ENCODE results near the gene RIN1.
"Not testable (repeated sequence)": the region's sequence is repeated elsewhere in the genome, so short reads cannot be mapped to it uniquely, and the experiment has no call there.

Gene RIN1

DNA sequence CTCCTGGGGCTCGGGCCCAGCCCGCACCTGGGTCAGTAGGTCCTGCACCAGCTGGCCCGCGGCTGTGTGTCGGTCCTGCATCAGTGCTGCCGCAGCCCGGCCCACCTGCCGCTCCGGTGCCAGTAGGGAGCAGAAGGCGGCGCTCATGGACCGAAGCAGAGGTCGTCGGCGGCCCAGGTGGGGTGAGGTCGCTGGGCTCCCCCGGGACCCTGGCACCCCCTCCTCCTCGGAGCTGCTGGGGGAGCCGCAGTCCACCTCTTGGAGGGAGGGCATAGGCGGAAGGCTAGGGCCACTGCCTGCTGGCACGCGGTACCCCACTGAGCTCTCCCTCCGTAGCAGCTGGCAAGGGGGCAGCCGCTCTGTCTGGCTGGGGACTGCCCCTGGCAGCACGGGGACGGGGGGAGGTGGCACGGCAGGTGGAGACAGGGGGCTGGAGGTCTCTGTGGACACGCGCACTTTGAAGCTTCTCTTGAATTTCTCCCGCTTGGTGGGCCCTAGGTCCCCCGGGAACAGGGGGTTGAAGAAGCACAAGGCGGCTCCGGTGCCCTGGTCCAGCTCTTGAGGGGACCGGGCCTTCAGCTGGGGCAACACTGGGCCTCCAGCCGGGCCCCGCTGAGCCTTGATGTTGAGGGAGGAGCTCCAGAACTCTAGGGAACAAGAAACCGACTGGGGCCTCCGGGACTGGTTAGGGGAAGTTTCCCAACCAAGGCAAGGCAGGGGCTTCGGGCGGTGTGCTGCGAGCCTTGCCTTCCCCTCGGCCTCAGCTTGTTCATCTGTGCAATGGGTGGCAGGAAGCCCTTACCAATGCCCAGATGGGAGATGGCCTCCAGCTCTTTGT is 1.4 kb downstream of the RIN1 start:
- DNase-seq = no peak

DNA sequence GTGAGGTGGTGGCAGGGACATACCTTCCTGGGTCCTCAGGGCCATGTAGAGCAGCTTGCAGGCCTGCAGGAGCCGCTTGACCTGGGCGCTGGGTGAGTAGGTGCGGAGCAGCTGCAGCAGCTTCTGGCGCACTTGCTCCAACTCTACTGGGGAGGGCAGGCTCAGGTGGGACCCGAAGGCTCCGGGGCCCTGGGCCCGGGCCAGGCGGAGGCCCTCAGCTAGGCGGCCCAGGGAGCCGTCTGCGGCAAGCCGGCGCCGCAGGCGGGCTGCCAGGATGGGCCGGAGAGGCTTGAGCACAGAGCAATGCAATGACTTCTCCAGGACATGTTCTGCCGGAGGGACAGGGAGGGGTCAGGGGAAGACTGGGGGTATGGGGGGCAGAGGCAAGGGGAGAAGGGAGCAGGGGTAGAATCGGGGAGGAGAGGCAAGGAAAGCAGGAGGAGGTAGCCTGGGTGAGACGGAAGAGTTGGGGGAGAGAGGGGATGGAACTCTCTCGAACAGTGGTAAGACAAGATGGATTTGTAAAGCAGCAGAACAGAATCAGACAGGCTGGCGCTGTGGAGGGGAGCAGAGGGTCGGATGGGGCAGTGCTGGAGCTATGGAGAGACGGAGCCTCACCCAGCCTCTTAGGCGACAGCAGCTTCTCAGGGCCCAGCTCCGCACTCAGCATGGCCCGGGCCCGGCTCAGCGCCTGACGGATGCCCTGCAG is 2.2 kb downstream of the RIN1 start:
- DNase-seq = no peak

DNA sequence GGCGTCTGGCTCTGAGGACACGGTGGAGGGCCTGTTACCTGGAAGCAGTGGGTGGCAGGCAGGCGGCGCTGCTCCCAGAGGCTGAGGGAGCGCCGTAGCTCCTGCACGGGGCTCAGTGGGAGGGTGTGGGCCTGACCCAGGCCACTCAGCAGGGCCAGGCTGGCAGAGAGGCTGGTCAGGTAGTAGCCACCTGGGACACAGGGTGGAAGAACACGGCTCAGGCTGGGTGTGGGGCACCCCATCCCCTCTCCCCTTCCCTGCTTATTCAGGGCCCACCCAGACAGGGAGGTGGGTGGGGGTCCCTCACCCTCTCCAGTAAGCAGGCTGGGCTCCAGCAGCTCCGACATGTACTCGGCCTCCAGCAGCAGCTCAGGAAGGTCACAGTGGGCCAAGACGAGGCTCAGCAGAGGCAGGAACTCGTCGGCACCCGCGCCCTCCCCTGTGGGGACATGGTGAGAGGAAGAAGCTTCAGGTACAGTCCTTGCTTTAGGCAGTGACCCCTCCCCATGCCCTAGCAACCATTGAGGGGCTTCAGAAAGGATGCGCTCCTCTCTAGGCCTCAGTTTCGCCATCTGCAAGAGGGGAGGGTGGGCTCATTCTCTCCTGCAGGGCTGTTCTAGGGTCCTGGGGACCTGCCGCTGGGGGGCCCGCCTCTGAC is 2.9 kb downstream of the RIN1 start:
- no peak for DNase-seq

DNA sequence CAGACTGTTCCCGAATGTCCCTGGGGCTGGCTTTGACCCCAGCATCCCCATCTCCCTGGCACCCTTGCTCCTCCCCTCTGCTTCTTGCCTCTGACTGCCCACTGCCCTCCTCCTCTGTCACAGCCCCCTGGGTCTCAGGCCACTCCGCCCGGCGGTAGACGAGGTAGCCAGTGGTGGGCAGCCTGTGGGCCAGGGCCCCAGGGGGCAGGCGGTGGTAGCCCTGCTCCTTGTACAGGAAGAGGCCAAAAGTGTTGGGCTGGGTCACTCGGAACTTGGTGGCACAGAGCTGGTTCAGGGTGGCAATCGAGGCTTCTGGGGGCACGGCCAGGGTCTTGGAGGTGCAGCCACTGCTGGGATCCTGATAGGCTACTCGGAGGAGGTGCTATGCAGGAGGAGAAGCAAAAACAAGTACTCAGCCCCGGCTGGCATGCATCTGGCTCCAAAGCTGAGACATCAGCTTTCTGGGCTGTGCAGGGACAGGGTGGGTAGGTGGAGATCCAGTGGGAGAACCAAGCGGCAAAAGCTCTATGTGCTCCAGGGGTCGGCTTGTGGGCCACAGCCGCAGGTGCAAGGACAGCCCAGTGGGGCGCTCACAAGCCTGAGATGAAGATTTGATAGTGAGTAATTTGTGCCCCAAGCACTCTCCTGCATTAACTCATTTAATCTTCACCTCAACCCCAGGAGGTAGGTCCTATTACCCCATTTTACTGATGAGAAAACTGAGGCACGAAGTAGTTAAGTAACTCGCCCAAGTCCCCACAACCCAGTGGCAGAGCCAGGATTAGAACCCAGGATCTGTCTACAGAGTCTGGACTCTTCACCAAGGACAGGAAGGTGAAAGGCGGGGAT is 3.6 kb downstream of the RIN1 start:
- DNase-seq = no peak

DNA sequence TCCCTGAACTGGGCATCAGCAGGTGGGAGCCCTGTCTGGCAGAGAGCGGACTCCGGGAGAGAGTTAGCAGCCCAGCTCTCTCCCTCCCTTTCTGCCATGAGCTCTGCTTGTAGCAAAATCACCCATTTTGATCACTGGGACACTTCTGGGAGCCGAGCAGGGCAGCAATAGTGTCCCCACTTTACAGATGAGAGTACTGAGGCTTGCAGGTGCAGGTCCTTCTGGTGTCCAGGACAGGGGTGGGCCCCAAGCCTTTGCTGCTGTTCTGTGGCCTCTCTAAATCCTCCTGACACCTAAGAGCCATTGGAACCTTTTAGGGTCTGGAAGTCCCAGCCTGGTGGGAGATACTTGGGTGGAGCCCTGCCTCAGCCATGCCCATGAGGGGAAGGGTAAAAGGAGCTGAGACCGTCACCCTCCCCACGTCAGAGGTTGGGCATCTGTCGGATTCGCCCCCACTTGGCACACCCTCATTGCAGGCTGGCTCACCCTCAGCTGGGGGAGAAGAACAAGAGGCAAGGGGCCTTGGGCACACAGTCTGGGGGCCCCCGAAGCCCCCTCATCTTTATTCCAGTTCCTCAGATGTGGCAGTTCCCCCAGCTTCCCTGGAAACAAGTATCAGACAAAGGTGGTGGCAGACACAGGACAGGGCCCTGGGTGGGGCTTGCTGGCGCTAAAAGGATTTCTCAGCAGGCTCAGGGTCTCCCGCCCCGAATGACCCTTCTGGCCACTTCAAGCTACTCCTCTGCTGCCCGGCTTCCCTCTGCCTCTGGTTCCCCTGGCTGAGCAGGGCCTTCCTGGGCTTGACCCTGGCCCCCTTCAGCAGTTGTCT is 4.5 kb downstream of the RIN1 start:
- DNase-seq = no peak

DNA sequence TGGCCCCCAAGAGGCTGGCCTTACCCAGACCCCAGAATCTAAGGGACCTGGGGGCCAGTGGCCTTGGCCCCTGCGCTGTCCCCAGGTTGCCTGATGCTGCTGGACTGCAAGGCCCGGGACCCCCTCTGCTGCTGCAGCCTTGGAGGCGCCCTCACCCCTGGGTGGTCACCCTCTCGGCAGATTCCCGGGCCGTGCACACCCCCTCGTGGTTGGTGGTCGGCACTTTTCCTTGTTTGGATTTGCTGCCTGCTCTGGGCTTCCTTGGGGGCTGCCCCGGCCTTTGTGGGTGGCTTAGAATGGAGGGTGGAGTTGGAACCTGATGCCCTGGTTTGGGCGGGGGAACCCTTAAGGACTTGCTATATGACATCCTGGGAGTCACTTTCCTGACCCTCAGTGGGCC is 5.3 kb downstream of the RIN1 start:
- DNase-seq = no peak

DNA sequence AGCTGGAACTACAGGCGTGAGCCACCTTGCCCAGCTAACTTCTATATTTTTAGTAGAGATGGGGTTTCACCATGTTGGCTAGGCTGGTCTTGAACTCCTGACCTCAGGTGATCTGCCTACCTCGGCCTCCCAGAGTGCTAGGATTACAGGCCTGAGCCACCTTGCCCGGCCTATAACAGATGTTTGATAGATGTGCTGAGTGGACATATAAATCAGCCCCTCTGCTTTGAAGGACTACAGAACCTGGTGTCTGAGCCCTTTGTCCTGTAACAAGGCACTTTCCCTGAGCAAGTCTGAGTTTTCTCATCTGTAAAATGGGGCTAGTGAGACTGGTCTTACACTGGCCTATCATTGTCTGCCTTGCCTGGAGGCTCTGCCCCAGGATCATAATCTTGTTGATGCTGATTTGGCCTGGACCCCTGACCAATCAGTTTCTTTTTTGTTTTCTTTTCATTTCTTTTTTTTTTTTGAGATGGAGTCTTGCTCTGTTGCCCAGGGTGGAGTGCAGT is 7.0 kb downstream of the RIN1 start:
- no peak for DNase-seq

DNA sequence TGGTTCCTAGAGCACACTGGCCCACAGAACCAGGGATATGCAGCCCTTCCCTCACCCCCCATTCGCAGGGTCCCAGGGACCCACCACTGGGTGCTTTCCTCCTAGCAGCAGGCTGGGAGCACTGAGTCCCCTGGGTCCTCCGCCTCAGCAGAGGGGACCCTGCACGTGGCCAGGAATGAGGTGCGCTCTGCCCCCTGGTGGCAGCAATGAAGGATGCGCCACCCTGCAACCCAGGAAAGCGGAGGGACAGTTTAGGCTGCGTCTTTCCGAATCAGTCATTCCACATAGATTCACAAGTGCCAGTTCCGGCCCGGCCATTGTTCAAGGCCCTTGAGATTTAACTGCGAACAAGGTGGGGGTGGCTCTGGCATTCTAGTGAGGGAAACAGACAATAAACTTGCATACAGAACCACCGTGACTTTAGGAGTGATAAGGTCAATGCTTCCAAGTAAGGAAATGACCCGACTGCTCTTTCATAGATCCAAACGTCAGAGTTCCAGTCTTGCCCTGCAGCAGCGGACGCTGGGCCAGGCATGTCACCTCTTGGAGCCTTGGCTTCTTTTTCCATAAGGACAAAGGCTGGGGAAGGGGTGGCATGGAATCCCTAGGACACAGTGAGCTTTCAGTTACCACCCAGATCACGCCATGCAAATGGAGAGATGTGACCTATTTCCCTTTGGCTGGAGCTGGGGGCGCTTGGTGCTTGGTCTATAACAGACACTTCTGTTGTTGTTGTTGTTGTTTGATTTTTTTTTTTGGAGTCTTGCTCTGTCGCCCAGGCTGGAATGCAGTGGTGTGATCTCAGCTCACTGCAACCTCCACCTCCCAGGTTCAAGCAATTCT is 7.7 kb downstream of the RIN1 start:
- DNase-seq = peak; percentile 61

DNA sequence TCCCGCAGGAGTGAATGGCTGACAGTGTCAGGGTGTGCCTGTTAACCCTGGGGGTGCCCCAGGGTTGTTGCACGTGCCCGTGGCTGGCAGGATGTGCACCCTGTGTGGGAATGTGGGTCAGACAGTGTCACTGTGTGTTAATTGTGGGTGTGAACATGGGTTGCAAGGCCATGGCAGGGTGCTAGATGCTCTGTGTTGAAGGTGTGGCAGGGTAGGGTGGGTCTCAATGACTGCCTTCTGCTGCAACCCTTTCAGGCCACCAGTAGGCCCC is 8.3 kb downstream of the RIN1 start:
- no peak for DNase-seq

DNA sequence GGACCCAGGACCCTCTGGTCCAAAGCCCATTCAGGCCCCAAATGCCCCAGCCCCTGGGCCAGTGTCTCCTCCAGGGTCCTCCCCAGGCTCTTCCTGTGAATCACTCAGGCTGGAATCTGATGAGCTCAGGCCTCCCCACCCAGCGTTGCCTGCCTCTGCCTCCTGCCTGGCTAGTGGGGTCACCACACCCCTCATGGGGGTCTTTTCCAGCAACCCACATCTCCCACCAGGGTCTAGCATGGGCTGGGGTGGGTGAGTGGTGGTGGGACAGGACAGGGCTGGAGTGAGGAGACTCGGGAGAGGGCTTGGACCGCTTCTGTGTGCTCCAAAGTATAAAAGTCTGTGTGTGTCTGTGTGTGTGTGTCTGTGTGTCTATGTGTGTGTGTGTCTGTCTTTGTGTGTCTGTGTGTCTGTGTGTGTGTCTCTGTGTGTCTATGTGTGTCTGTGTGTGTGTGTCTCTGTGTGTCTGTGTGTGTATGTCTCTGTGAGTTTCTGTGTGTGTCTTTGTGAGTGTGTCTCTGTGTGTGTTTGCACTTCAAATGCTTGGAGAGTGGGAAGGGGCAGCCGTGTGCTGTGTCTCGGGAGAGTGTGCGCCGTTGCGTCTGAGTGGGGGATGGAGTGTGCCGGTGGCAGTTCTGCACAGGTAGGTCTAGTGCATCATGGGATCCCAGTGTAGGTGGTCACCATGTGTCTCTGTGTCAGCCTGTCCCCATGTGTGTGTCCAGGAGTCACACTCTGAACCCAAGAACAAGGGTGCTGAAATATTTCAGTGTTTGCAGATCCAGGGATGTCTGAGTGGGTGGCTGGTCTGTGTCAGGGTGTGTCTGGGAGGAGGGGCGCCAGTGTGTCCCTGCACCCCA is 8.8 kb downstream of the RIN1 start:
- DNase-seq = no peak

DNA sequence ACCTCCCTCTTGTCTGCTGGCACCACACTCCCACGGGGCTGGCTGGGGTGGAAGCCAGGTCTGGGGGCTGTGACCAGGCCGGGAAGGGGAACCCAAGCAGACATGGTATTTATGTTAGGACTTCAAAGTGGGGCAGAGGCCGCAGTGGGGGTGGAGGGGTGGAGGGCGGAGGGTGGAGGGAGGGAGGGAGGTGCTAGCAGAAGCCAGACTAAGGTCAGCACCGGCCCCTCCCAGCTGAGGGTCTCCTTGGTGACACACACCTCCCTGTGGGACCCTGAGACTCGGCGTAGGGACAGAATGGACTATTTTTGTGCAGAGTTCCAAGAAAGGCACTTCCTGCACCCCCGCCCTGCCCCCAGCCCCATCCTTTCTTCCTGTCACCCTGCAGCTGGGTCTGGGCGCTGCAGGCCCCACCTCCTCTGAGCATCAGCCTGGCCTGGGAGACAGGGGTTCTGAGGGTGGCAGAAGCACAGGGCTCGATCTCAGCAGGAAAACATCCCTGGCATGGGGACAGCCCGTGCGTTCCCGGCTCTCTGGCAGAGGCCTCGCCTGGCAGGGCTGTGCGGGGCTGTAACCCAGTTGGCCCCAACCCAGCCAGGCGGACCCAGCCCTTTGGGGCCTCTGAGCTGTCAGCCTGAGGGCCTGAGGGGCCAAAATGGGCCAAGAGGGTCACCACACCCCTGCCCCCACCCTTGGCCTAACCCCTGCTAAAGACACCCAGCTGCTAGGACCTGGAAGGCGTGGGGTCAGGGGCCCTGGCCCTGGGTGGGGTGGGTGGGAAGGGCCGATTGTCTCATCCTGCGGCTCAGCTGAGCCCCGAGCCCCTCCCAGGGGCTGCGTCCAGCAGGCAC is 9.7 kb downstream of the RIN1 start:
- no peak for DNase-seq

DNA sequence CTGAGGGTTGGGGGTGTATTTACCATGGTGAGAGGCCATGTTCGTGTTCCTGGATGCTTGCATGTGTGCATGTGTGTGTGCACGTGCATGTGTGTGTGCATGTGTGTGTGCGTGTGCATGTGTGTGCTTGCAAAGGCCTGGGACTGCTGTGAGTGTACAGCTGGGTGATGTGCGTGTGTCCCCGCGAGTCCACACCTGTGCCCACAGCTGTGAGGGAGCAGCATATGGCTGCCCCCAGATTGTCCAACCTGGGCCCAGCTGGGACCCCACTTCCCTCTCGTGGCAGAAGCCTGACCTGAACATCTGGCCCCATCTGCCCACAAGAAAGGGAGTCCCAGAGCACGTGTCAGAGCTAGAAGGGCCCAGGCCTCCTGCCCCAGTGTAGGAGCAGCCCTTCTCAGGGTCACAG is 11.0 kb downstream of the RIN1 start:
- no peak for DNase-seq

DNA sequence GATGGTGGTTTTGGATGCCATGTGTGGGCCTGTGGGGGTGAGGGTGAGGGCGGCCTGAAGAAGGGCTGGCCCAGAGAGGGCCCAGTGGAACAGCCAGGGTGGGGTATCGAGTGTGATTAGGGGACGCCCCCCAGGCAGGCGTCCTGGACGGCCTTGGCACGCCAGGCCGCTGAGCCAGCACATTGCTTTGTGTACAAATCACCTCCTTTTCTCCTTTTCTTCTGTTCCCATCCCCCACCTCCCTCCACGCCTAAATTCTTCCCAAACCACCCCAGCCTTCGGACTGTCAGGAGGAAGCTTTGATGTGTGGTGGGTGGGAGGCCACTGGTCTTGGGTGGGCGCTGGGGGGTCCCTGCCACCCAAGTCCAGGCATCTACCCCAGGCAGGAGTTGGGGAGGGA is 11.6 kb downstream of the RIN1 start:
- DNase-seq = no peak

DNA sequence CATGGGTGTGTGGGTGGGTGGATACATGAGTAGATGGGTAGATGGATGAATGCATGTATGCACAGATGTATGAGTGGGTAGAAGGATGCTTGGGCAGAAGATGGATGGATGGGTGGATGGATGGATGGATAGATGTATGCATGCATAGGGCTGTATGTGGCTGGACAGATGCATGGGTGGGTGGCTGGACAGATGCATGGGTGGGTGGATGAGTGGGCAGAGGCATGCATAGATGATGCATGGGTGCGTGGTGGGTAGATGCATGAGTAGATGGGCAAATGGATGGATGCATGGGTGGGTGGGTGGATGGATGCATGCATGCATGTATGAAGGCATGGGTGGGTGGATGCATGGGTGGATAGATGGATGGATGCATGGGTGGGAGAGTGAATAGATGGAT is 12.6 kb downstream of the RIN1 start:
- no peak for DNase-seq

DNA sequence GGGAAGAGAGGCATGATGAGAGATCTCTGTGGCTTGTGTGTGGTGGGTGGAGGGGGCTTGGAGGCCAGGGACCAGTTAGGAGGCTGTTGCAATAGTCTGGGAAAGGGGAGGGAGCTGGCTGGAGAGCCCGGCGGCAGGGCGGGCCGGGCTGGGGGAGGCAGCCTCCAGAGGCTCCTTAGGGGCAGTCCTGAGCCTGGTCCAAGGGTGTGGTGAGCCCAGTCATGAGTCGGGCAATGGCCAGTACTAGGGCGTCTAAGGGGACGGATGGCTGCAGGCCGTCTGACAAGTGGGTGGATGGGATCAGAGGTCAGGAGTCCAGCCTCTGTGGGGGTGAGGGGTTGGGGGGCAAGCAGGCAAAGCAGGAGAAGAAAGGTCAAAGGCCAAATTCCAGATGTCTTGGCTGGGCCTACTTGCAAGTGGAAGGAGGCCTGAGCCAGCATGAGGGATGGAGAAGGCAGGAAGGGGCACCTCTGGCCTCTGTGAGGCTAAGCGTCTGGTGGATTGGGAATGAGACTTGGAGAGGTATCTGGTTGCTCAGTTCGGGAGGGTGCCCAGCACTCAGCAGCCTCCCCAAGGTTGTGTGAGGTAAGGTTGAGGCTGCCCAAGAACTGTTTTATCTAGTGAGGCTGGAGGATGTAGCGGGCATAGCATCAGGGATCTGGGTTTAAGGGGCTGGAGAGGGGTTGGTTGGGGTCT is 13.4 kb downstream of the RIN1 start:
- no peak for DNase-seq

DNA sequence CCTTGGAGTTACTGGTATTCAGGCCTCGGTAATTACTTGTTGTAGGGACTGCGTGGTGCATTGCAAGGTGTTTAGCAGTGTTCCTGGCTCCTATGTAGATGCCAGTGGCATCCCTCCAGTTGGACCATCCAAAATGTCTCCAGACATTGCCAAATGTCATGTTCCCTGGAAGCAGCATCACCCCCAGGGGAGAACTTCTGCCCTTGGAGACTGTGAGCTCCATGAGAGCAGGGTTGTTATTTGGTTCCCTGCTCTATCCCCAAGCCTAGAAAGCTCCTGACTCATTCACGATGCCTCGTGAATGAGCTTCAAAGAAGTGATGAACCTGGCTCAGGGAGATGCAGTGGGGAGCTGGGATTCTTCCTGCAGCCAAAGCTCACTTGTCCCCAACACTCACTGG is 14.6 kb downstream of the RIN1 start:
- DNase-seq = no peak

DNA sequence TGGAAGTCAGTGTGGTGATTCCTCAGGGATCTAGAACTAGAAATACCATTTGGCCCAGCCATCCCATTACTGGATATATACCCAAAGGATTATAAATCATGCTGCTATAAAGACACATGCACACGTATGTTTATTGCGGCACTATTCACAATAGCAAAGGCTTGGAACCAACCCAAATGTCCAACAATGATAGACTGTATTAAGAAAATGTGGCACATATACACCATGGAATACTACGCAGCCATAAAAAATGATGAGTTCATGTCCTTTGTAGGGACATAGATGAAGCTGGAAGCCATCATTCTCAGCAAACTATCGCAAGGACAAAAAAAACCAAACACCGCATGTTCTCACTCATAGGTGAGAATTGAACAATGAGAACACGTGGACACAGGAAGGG is 15.5 kb downstream of the RIN1 start:
- not testable (repeated sequence) for DNase-seq

DNA sequence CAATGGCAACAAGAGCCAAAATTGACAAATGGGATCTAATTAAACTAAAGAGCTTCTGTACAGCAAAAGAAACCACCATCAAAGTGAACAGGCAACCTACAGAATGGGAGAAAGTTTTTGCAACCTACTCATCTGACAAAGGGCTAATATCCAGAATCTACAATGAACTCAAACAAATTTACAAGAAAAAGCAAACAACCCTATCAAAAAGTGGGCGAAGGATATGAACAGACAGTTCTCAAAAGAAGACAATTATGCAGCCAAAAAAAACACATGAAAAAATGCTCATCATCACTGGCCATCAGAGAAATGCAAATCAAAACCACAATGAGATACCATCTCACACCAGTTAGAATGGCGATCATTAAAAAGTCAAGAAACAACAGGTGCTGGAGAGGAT is 15.9 kb downstream of the RIN1 start:
- not testable (repeated sequence) for DNase-seq

DNA sequence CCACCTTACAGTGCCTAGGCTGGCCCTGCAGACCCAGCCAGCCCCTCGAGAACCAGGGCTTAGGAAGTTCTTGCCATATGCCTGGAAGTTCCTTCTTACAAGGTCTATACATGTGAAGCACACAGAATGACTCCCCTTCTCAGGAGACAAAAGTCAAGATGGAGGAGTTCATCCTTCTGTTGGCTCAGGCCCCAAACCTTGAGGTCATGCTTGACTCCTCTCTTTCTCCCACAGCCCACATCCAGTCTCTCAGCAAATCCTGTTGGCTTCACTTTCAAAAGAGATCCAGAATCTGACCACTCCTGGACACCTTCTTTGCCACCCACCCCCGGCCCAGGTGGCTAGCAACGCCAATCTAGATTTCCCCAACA is 17.6 kb downstream of the RIN1 start:
- no peak for DNase-seq
